HepG2 (cell line): Measurements from ENCODE around the gene ANGPTL2. TPM values are rescaled to one million over a fixed set of nuclear protein-coding genes. Genes with fewer than 3 reads are reported as not detected.

Experiments
- ATAC-seq: fragments of 200-7000 bp; cut with Tn5 transposase; 3 replicates; pipeline ENCODE4 v1.9.1; 2020; ENCODE audit warnings: mild to moderate bottlenecking, moderate library complexity
- BruUV-seq: library from RNA; stranded (reverse); fragments of 400-500 nt; replicated peaks from 2 replicates; lab custom pipeline; 2021; lab: Mats Ljungman, UMichigan
- CTCF ChIA-PET: fragments of 300-600 bp; formaldehyde crosslinking; extraction: SDS; loops from one replicate; lab custom pipeline; 2021; ENCODE audit warnings: low total read pairs, inconsistent platforms, low intra/inter-chr PET ratio; lab: Yijun Ruan, JAX
- POLR2A ChIA-PET: fragments of 350-600 bp; sonication (Branson Sonifier 250); formaldehyde crosslinking; loops from one replicate; lab custom pipeline; 2020; ENCODE audit warnings: antibody characterized with exemption, inconsistent platforms; lab: Yijun Ruan, JAX
- DNase-seq: peaks from one replicate; pipeline ENCODE4 v3.0.0-alpha.2; 2015; ENCODE audit warnings: low spot score
- FAIRE-seq: peaks from 3 replicates; lab custom pipeline; 2011; peaks lifted over from hg19 to GRCh38; lab: Jason Lieb, UNC
- H2AFZ ChIP-seq: one replicate; pipeline ENCODE4 v1.6.1; 2011; ENCODE audit warnings: low read length, inconsistent platforms
- H3K27ac ChIP-seq: fragments of 300-600 bp; 3 replicates; pipeline ENCODE4 v1.8.0; 2011; ENCODE audit warnings: mixed run types, mild to moderate bottlenecking, mixed read lengths, low read length, inconsistent platforms; ENCODE audit not compliant: insufficient read depth; ENCODE audit errors: extremely low read length
- H3K27me3 ChIP-seq, 2 experiments: fragments of 200-600 bp in 1 of 2; 2 replicates in 1 of 2; 3 replicates in 1 of 2; pipeline versions ENCODE4 v1.6.0 to v1.8.0; 2011; ENCODE audit warnings: low read length in 2 of 2, mild to moderate bottlenecking in 2 of 2, moderate library complexity in 2 of 2, inconsistent platforms in 1 of 2; ENCODE audit not compliant: insufficient read depth in 2 of 2, control insufficient read depth in 1 of 2
- H3K36me3 ChIP-seq, 2 experiments: fragments of 200-600 bp in 1 of 2; replicated peaks in 1 of 2; 2 replicates in 1 of 2; 3 replicates in 1 of 2; pipeline versions ENCODE4 v1.5.1 to v1.8.0; 2011; ENCODE audit warnings: low read length in 2 of 2, inconsistent platforms in 1 of 2; ENCODE audit not compliant: insufficient read depth in 2 of 2, control insufficient read depth in 1 of 2
- H3K4me1 ChIP-seq: 2 replicates; pipeline ENCODE4 v1.5.1; 2012; ENCODE audit warnings: low read length, inconsistent platforms; ENCODE audit not compliant: insufficient read depth
- H3K4me2 ChIP-seq: 2 replicates; pipeline ENCODE4 v1.6.0; 2011; ENCODE audit warnings: low read depth, low read length, inconsistent platforms
- H3K4me3 ChIP-seq, 3 experiments: fragments of 200-600 bp in 1 of 3; sonication (generic), shearing (Covaris generic) in 1 of 3; replicated peaks in 1 of 3; 2 replicates each; pipeline ENCODE4 v1.5.1; 2011 to 2016; ENCODE audit warnings: low read length in 3 of 3, inconsistent platforms in 2 of 3, low read depth in 2 of 3, mild to moderate bottlenecking in 2 of 3, control low read depth in 1 of 3, mixed read lengths in 1 of 3; ENCODE audit not compliant: insufficient read depth in 1 of 3
- H3K79me2 ChIP-seq: one replicate; pipeline ENCODE4 v1.6.1; 2011; ENCODE audit warnings: low read length, inconsistent platforms; ENCODE audit not compliant: insufficient read depth
- H3K9ac ChIP-seq: 2 replicates; pipeline ENCODE4 v1.6.0; 2011; ENCODE audit warnings: mild to moderate bottlenecking, low read depth, low read length, inconsistent platforms; ENCODE audit not compliant: insufficient read depth
- H3K9me3 ChIP-seq: 2 replicates; pipeline ENCODE4 v1.5.1; 2012; ENCODE audit warnings: mild to moderate bottlenecking, low read length
- H4K20me1 ChIP-seq: 2 replicates; pipeline ENCODE4 v1.6.0; 2011; ENCODE audit warnings: inconsistent platforms, mild to moderate bottlenecking, low read length, moderate library complexity; ENCODE audit not compliant: insufficient read depth
- FOXK2 ChIP-seq: fragments of 450-650 bp; IDR thresholded peaks from 2 replicates; pipeline ENCODE4 v1.6.1; 2016
- GATA4 ChIP-seq: sonication (generic); IDR thresholded peaks from 2 replicates; pipeline ENCODE4 v1.6.1; 2016; ENCODE audit warnings: antibody characterized with exemption, low read depth, borderline replicate concordance
- NFIB ChIP-seq: sonication (generic); formaldehyde crosslinking; IDR thresholded peaks from 2 replicates; pipeline ENCODE4 v1.9.0; 2021; ENCODE audit warnings: missing genetic modification reagents, mild to moderate bottlenecking, borderline replicate concordance
- ONECUT2 ChIP-seq: sonication (generic); formaldehyde crosslinking; IDR thresholded peaks from 2 replicates; pipeline ENCODE4 v1.4.0; 2020; ENCODE audit warnings: missing genetic modification reagents
- PRDM4 ChIP-seq: sonication (generic); formaldehyde crosslinking; IDR thresholded peaks from 2 replicates; pipeline ENCODE4 v1.9.0; 2021; ENCODE audit warnings: missing genetic modification reagents, borderline replicate concordance
- SRY ChIP-seq: sonication (generic); formaldehyde crosslinking; IDR thresholded peaks from 2 replicates; pipeline ENCODE4 v1.8.0; 2022; ENCODE audit warnings: mild to moderate bottlenecking, missing genetic modification reagents
- ZFP90 ChIP-seq: sonication (generic); formaldehyde crosslinking; IDR thresholded peaks from 2 replicates; pipeline ENCODE4 v1.8.0; 2022; ENCODE audit warnings: missing genetic modification reagents, mild to moderate bottlenecking, inconsistent platforms, borderline replicate concordance
- ZNF569 ChIP-seq: sonication (generic); formaldehyde crosslinking; IDR thresholded peaks from 2 replicates; pipeline ENCODE4 v1.5.0; 2020; ENCODE audit warnings: mild to moderate bottlenecking, missing genetic modification reagents, moderate library complexity, borderline replicate concordance
- WGBS: methylation state at CpG from one replicate; pipeline ENCODE4 v1.1.6; 2017; ENCODE audit warnings: low lambda C conversion rate; 5-methylcytosine and 5-hydroxymethylcytosine counted together
- in situ Hi-C: cut with HindIII; loops from 2 replicates; pipeline ENCODE4 v1.10.0; 2017; ENCODE audit warnings: low pct_unique_long_range_greater_than_20kb; ENCODE audit not compliant: extremely low pct_ligation_motif_present
- intact Hi-C: fragments of 100-400 bp; cut with micrococcal nuclease; formaldehyde crosslinking; loops from one replicate; pipeline ENCODE4 v1.10.0; 2022; ENCODE audit not compliant: unreplicated experiment
- polyA plus RNA-seq, 8 experiments: library from polyadenylated mRNA; depleted of rRNA in 3 of 8; stranded (reverse) in 7 of 8; unstranded in 1 of 8; fragments of >200 nt; fragmentation: Illumina TruSeq in 4 of 8; extraction: Trizol in 4 of 8; gene quantifications; 2 replicates each; pipeline versions ENCODE4 v1.2.1 to v1.2.3, GENCODE V29; 2011 to 2016; ENCODE audit warnings: low read depth in 4 of 8, missing spikeins in 1 of 8, mixed read lengths in 1 of 8; ENCODE audit not compliant: insufficient read depth in 1 of 8
- total RNA-seq, 5 experiments: library from RNA; depleted of rRNA; stranded (reverse); fragments of >200 nt; fragmentation: Illumina TruSeq; extraction: Trizol; gene quantifications; 2 replicates each; pipeline ENCODE4 v1.2.3, GENCODE V29; 2016; ENCODE audit warnings: low read depth in 1 of 5

The ANGPTL2 gene
- total and polyA plus RNA-seq, 2 of the 13 experiments (the other 11 are each of a cell fraction or from before 2014, with no cell fraction given), result 0.91 to 21.0 TPM

GRCh38 chr9:127049581-127049980, 72.9 kb downstream of the ANGPTL2 start:
- BruUV-seq, result no TSS peak
- whole genome bisulfite sequencing, result 78% methylated on average over 8 of the region's 8 CpGs
- ChIA-PET CTCF (no interaction called here), POLR2A (no interaction called here)
- intact Hi-C loops (no loop called here), in situ Hi-C loops (no loop called here)
- Histone ChIP-seq H4K20me1 (no peaks in the 10 kb centered on the region), H3K4me1 (no peaks in the 10 kb centered on the region), H3K27me3 (no peaks in the 10 kb centered on the region), H3K4me2 (no peak overlapping the region), H3K9ac (no peak overlapping the region), H3K4me3 (no peak overlapping the region), H3K27ac (no peak overlapping the region), H3K36me3 (no peaks in the 10 kb centered on the region), H2AFZ (no peak overlapping the region), H3K79me2 (no peaks in the 10 kb centered on the region), H3K9me3 (no peaks in the 10 kb centered on the region)
- FAIRE-seq, result no peak
- TF ChIP-seq GATA4 (no peak), FOXK2 (no peak), NFIB (CRISPR knock-in tag) (no peak), ZFP90 (CRISPR knock-in tag) (no peak), PRDM4 (CRISPR knock-in tag) (no peak), ONECUT2 (CRISPR knock-in tag) (no peak), ZNF569 (CRISPR knock-in tag) (no peak), SRY (CRISPR knock-in tag) (no peak)
- ATAC-seq, result no peak
- DNase-seq, result no peak
